ENCODE data around the gene VPS35.
"Not testable (repeated sequence)": the region's sequence is repeated elsewhere in the genome, so short reads cannot be mapped to it uniquely, and the experiment has no call there.

The VPS35 gene

GRCh38 chr16:46690281-46691178 is 1.6 kb upstream of the VPS35 start:
- in situ Hi-C loops (cut with MboI; ENCODE audit: low sequenced_read_pairs, unreplicated experiment) = no loop called here

GRCh38 chr16:46689365-46690280 is 645 bp upstream of the VPS35 start, which contains the start of gene ORC6:
Gene ORC6, plus strand, starts transcription at chr16:46689659. Its CDS starts 47 bp downstream, at chr16:46689706.
- in situ Hi-C loops (cut with MboI; ENCODE audit: low sequenced_read_pairs, unreplicated experiment) = no loop called here
- peak; percentile 96 for DNase-seq (ENCODE audit: low spot score)
- TF ChIP-seq CTCF (IDR thresholded peaks at IDR 0.05; ENCODE audit: borderline replicate concordance, control extremely low read depth, extremely low read depth, insufficient read depth, missing control alignments) = peak; percentile 62

More at GRCh38 chr16:46690281-46691178, 1.6 kb upstream of the VPS35 start:
- TF ChIP-seq CTCF (IDR thresholded peaks at IDR 0.05; ENCODE audit: borderline replicate concordance, control extremely low read depth, extremely low read depth, insufficient read depth, missing control alignments) = no peak
- no peak for DNase-seq (ENCODE audit: low spot score)

- no peak for DNase-seq (ENCODE audit: low spot score)
- in situ Hi-C loops (cut with MboI; ENCODE audit: low sequenced_read_pairs, unreplicated experiment) = no loop called here
- TF ChIP-seq CTCF (IDR thresholded peaks at IDR 0.05; ENCODE audit: borderline replicate concordance, control extremely low read depth, extremely low read depth, insufficient read depth, missing control alignments) = peak; percentile 29
These were observed 801 bp downstream of the VPS35 start for GRCh38 chr16:46688101-46688653.

- no peak for DNase-seq (ENCODE audit: low spot score)
- TF ChIP-seq CTCF (IDR thresholded peaks at IDR 0.05; ENCODE audit: borderline replicate concordance, control extremely low read depth, extremely low read depth, insufficient read depth, missing control alignments) = no peak
- in situ Hi-C loops (cut with MboI; ENCODE audit: low sequenced_read_pairs, unreplicated experiment) = no loop called here
These were observed 1.5 kb downstream of the VPS35 start for GRCh38 chr16:46687486-46687885.

- in situ Hi-C loops (cut with MboI; ENCODE audit: low sequenced_read_pairs, unreplicated experiment) = no loop called here
- DNase-seq (ENCODE audit: low spot score) = no peak
- TF ChIP-seq CTCF (IDR thresholded peaks at IDR 0.05; ENCODE audit: borderline replicate concordance, control extremely low read depth, extremely low read depth, insufficient read depth, missing control alignments) = no peak
These were observed 2.0 kb downstream of the VPS35 start for GRCh38 chr16:46686815-46687473.

- DNase-seq (ENCODE audit: low spot score); in situ Hi-C loops (cut with MboI; ENCODE audit: low sequenced_read_pairs, unreplicated experiment): not testable (repeated sequence)
These were observed 7.1 kb downstream of the VPS35 start for GRCh38 chr16:46681867-46682266.

- DNase-seq (ENCODE audit: low spot score); in situ Hi-C loops (cut with MboI; ENCODE audit: low sequenced_read_pairs, unreplicated experiment): not testable (repeated sequence)
These were observed 11.0 kb downstream of the VPS35 start for GRCh38 chr16:46677943-46678342.
